HCT116 (cell line): ENCODE data around the gene PRKAA2. TPM values are rescaled to one million over a fixed set of nuclear protein-coding genes. Genes with fewer than 3 reads are reported as not detected.

Source experiments
- ATAC-seq: fragments of 200-7000 bp; cut with Tn5 transposase; 2 replicates; pipeline ENCODE4 v1.9.1; 2020; ENCODE audit warnings: mild to moderate bottlenecking, moderate library complexity
- BruUV-seq: library from RNA; stranded (reverse); fragments of 400-500 nt; replicated peaks from 2 replicates; lab custom pipeline; 2021; lab: Mats Ljungman, UMichigan
- CTCF ChIA-PET: fragments of 300-600 bp; sonication (Branson Sonifier 250); formaldehyde crosslinking; loops from one replicate; lab custom pipeline; 2021; ENCODE audit warnings: antibody characterized with exemption; lab: Charles Lee
- POLR2A ChIA-PET: fragments of 300-600, 350-600 bp; sonication (Branson Sonifier 250); formaldehyde crosslinking; loops from one replicate; lab custom pipeline; 2021; ENCODE audit warnings: antibody characterized with exemption; lab: Charles Lee
- RAD21 ChIA-PET, 2 experiments: fragments of 300-600 bp; sonication (Branson Sonifier 250); formaldehyde crosslinking; loops; one replicate each; lab custom pipeline; 2023; ENCODE audit warnings: low total read pairs in 2 of 2; ENCODE audit not compliant: uncharacterized antibody in 2 of 2, unreplicated experiment in 2 of 2, low non-redundant PET in 1 of 2; lab: Charles Lee
- DNase-seq: peaks from one replicate; pipeline ENCODE4 v3.0.0-alpha.2; 2010; ENCODE audit warnings: low read depth, low spot score
- H2AFZ ChIP-seq: fragments of 200-600 bp; shearing (Covaris generic), sonication (generic); 2 replicates; pipeline ENCODE4 v1.6.1; 2017; ENCODE audit warnings: low read depth, mixed run types, mixed read lengths, antibody characterized with exemption, low read length; ENCODE audit not compliant: poor library complexity, severe bottlenecking
- H3K27ac ChIP-seq: 2 replicates; pipeline ENCODE4 v1.5.1; 2012; ENCODE audit warnings: low read depth, low read length
- H3K27me3 ChIP-seq: fragments of 200-600 bp; sonication (generic); 2 replicates; pipeline ENCODE4 v1.6.1; 2016; ENCODE audit warnings: mixed run types, low read length, mixed read lengths; ENCODE audit not compliant: insufficient read depth
- H3K36me3 ChIP-seq, 2 experiments: fragments of 200-500 bp in 1 of 2; fragments of 200-600 bp in 1 of 2; sonication (Bioruptor generic) in 1 of 2; sonication (generic) in 1 of 2; 2 replicates each; pipeline versions ENCODE4 v1.5.1 to v1.6.1; 2014 to 2016; ENCODE audit warnings: low read length in 2 of 2, inconsistent platforms in 1 of 2, mixed read lengths in 1 of 2, mixed run types in 1 of 2; ENCODE audit not compliant: insufficient read depth in 2 of 2, control insufficient read depth in 1 of 2
- H3K4me1 ChIP-seq, 2 experiments: fragments of 200-600 bp in 1 of 2; sonication (generic) in 1 of 2; 2 replicates each; pipeline versions ENCODE4 v1.5.1 to v1.6.1; 2012 to 2017; ENCODE audit warnings: low read length in 2 of 2, inconsistent platforms in 1 of 2, mild to moderate bottlenecking in 1 of 2, mixed read lengths in 1 of 2, mixed run types in 1 of 2, moderate library complexity in 1 of 2; ENCODE audit not compliant: insufficient read depth in 2 of 2, control insufficient read depth in 1 of 2
- H3K4me2 ChIP-seq: fragments of 200-600 bp; sonication (generic); 2 replicates; pipeline ENCODE4 v1.6.1; 2017; ENCODE audit warnings: mixed run types, low read length, mixed read lengths
- H3K4me3 ChIP-seq, 2 experiments: fragments of 200-600 bp in 1 of 2; sonication (generic) in 1 of 2; replicated peaks in 1 of 2; 2 replicates each; pipeline ENCODE4 v1.5.1; 2011 to 2016; ENCODE audit warnings: low read length in 2 of 2, control low read depth in 1 of 2, low read depth in 1 of 2, mild to moderate bottlenecking in 1 of 2, mixed read lengths in 1 of 2, mixed run types in 1 of 2
- H3K79me2 ChIP-seq: fragments of 200-600 bp; sonication (generic); 2 replicates; pipeline ENCODE4 v1.6.1; 2017; ENCODE audit warnings: mild to moderate bottlenecking, mixed run types, low read length, moderate library complexity, mixed read lengths; ENCODE audit not compliant: insufficient read depth
- H3K9ac ChIP-seq: fragments of 200-600 bp; sonication (generic); 2 replicates; pipeline ENCODE4 v1.6.1; 2016; ENCODE audit warnings: low read length, mixed read lengths
- H3K9me2 ChIP-seq: fragments of 200-600 bp; sonication (generic), shearing (Covaris generic); 2 replicates; pipeline ENCODE4 v1.6.1; 2017; ENCODE audit warnings: mixed run types, mild to moderate bottlenecking, moderate library complexity; ENCODE audit not compliant: insufficient read depth
- H3K9me3 ChIP-seq, 2 experiments: fragments of 200-500 bp in 1 of 2; fragments of 200-600 bp in 1 of 2; sonication (Bioruptor generic) in 1 of 2; sonication (generic) in 1 of 2; 2 replicates each; pipeline ENCODE4 v1.6.1; 2014 to 2017; ENCODE audit warnings: low read length in 2 of 2, mixed read lengths in 2 of 2, inconsistent platforms in 1 of 2, low read depth in 1 of 2, mild to moderate bottlenecking in 1 of 2, mixed run types in 1 of 2, moderate library complexity in 1 of 2; ENCODE audit not compliant: control insufficient read depth in 1 of 2, insufficient read depth in 1 of 2
- H4K20me1 ChIP-seq: fragments of 200-600 bp; sonication (generic), shearing (Covaris generic); 2 replicates; pipeline ENCODE4 v1.6.1; 2017; ENCODE audit warnings: mixed run types, mild to moderate bottlenecking, moderate library complexity; ENCODE audit not compliant: insufficient read depth
- ATF3 ChIP-seq: IDR thresholded peaks from 2 replicates; pipeline ENCODE4 v1.6.1; 2012
- CEBPB ChIP-seq: IDR thresholded peaks from 2 replicates; pipeline ENCODE4 v1.6.1; 2012; ENCODE audit warnings: low read depth
- CTCF ChIP-seq, 3 experiments: fragments of 200-600 bp in 1 of 3; sonication (generic) in 1 of 3; IDR thresholded peaks in 2 of 3; conservative IDR thresholded peaks in 1 of 3; 2 replicates each; pipeline ENCODE4 v1.5.1; 2012 to 2017; ENCODE audit warnings: low read depth in 2 of 3, low read length in 2 of 3, antibody characterized with exemption in 1 of 3, borderline replicate concordance in 1 of 3, control low read depth in 1 of 3, mild to moderate bottlenecking in 1 of 3, mixed read lengths in 1 of 3, mixed run types in 1 of 3, moderate library complexity in 1 of 3; ENCODE audit not compliant: insufficient read depth in 1 of 3
- EGR1 ChIP-seq: IDR thresholded peaks from 2 replicates; pipeline ENCODE4 v1.6.1; 2012; ENCODE audit warnings: low read depth
- ELF1 ChIP-seq: IDR thresholded peaks from 2 replicates; pipeline ENCODE4 v1.6.1; 2012; ENCODE audit warnings: low read depth, borderline replicate concordance
- EZH2 ChIP-seq: fragments of 200-600 bp; sonication (generic); IDR thresholded peaks from 2 replicates; pipeline ENCODE4 v1.6.1; 2017; ENCODE audit warnings: antibody characterized with exemption, mixed run types
- JUND ChIP-seq: IDR thresholded peaks from 2 replicates; pipeline ENCODE4 v1.6.1; 2012
- POLR2A ChIP-seq: IDR thresholded peaks from 2 replicates; pipeline ENCODE4 v1.7.0; 2011; ENCODE audit warnings: borderline replicate concordance; ENCODE audit not compliant: insufficient read depth, insufficient read length; ENCODE audit errors: extremely low read depth
- POLR2AphosphoS5 ChIP-seq: IDR thresholded peaks from 2 replicates; pipeline ENCODE4 v1.6.1; 2011; ENCODE audit warnings: mild to moderate bottlenecking, low read depth, low read length, moderate library complexity
- RAD21 ChIP-seq: IDR thresholded peaks from 2 replicates; pipeline ENCODE4 v1.6.1; 2012; ENCODE audit warnings: low read depth, mild to moderate bottlenecking
- REST ChIP-seq: IDR thresholded peaks from 2 replicates; pipeline ENCODE4 v1.6.1; 2012; ENCODE audit warnings: low read depth
- SP1 ChIP-seq: IDR thresholded peaks from 2 replicates; pipeline ENCODE4 v1.6.1; 2012; ENCODE audit warnings: low read depth
- TCF7L2 ChIP-seq: IDR thresholded peaks from 2 replicates; pipeline ENCODE4 v1.7.0; 2011; ENCODE audit warnings: borderline replicate concordance, inconsistent platforms; ENCODE audit not compliant: insufficient read depth, insufficient read length; ENCODE audit errors: extremely low read depth
- ZFX ChIP-seq: fragments of 450-650 bp; IDR thresholded peaks from 2 replicates; pipeline ENCODE4 v1.6.1; 2017
- ZNF274 ChIP-seq: fragments of 200-500 bp; sonication (Bioruptor generic); IDR thresholded peaks from 2 replicates; pipeline ENCODE4 v1.6.1; 2014; ENCODE audit warnings: mild to moderate bottlenecking, low read depth, low read length, inconsistent platforms
- intact Hi-C: fragments of 100-400 bp; cut with micrococcal nuclease; formaldehyde crosslinking; loops from 2 replicates; pipeline ENCODE4 v1.10.0; 2022
- total RNA-seq: library from RNA; stranded (reverse); gene quantifications from one replicate; pipeline ENCODE4 v1.2.1, GENCODE V29; 2021; ENCODE audit not compliant: unreplicated experiment
- TF ChIP-seq, protein P1 (sequence below): IDR thresholded peaks from 2 replicates; pipeline ENCODE4 v1.6.1; 2011; ENCODE audit warnings: mild to moderate bottlenecking, low read length, moderate library complexity; ENCODE audit not compliant: insufficient replicate concordance; ENCODE audit errors: extremely low read depth

PRKAA2 gene
- total RNA-seq, 1 experiment from 2014 or later = 1.6 TPM

DNA sequence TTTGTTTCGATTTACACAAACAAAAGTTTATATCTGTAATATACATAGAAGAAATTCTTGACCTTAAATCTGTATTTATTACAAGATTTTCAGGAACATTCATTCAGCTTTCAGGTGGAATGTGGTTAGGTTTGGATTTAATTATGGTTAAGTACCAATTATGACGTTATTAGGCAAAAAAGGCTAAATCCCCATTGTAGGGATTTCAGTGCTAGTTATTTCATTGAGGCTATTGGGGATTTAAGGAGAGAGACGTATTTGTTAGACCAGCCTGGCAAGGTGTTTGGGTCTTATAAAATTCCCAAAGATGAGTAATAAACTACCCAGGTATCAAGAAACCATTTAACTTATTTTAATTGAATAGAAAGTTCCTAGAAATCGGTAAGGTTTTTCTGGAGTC is 26.0 kb downstream of the PRKAA2 start:
- H3K79me2 ChIP-seq = no peaks in the 10 kb centered on the region
- H3K27me3 ChIP-seq = peaks cover 27% of the 10 kb centered on the region
- no peaks in the 10 kb centered on the region for H3K36me3 ChIP-seq
- ChIA-PET POLR2A (no interaction called here), RAD21 (no interaction called here), CTCF (no interaction called here)
- H3K27ac ChIP-seq = no peak overlapping the region
- H2AFZ ChIP-seq = no peak overlapping the region
- H3K4me1 ChIP-seq = no peaks in the 10 kb centered on the region
- BruUV-seq = no TSS peak
- H3K4me3 ChIP-seq = no peak overlapping the region
- H3K9ac ChIP-seq = no peak overlapping the region
- TF ChIP-seq REST (no peak), JUND (no peak), SP1 (no peak), ZNF274 (no peak), ZFX (no peak), RAD21 (no peak), TCF7L2 (no peak), EZH2 (no peak), POLR2A (no peak), POLR2AphosphoS5 (no peak), CTCF (IDR thresholded peaks at IDR 0.05 in 2 of 3, conservative IDR thresholded peaks at IDR 0.05 in 1 of 3; ENCODE audit: borderline replicate concordance in 1 of 3, insufficient read depth in 1 of 3, low read depth in 2 of 3, low read length in 2 of 3) (no peak), EGR1 (no peak), CEBPB (no peak), ELF1 (no peak), ATF3 (no peak)
- TF ChIP-seq, protein P1, sequence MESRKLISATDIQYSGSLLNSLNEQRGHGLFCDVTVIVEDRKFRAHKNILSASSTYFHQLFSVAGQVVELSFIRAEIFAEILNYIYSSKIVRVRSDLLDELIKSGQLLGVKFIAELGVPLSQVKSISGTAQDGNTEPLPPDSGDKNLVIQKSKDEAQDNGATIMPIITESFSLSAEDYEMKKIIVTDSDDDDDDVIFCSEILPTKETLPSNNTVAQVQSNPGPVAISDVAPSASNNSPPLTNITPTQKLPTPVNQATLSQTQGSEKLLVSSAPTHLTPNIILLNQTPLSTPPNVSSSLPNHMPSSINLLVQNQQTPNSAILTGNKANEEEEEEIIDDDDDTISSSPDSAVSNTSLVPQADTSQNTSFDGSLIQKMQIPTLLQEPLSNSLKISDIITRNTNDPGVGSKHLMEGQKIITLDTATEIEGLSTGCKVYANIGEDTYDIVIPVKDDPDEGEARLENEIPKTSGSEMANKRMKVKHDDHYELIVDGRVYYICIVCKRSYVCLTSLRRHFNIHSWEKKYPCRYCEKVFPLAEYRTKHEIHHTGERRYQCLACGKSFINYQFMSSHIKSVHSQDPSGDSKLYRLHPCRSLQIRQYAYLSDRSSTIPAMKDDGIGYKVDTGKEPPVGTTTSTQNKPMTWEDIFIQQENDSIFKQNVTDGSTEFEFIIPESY = no peak
- ATAC-seq = no peak
- no peaks in the 10 kb centered on the region for H4K20me1 ChIP-seq
- DNase-seq = no peak
- H3K9me3 ChIP-seq = no peaks in the 10 kb centered on the region
- no peaks in the 10 kb centered on the region for H3K9me2 ChIP-seq
- intact Hi-C loops = no loop called here
- no peak overlapping the region for H3K4me2 ChIP-seq
